IPS-15b (cell line): Measurements from ENCODE around the gene EDEM3.

Experiments
- H3K27me3 ChIP-seq: one replicate; pipeline ENCODE4 v1.6.1; 2013; ENCODE audit warnings: low read length; ENCODE audit not compliant: control insufficient read depth, insufficient read depth
- H3K36me3 ChIP-seq: one replicate; pipeline ENCODE4 v1.6.1; 2013; ENCODE audit warnings: low read length; ENCODE audit not compliant: control insufficient read depth, insufficient read depth
- H3K4me1 ChIP-seq: one replicate; pipeline ENCODE4 v1.6.1; 2013; ENCODE audit warnings: mild to moderate bottlenecking, low read length; ENCODE audit not compliant: control insufficient read depth, insufficient read depth
- H3K4me3 ChIP-seq: one replicate; pipeline ENCODE4 v1.5.1; 2013; ENCODE audit warnings: low read depth, low read length
- H3K9ac ChIP-seq: one replicate; pipeline ENCODE4 v1.6.1; 2013; ENCODE audit warnings: low read depth, mild to moderate bottlenecking, low read length
- H3K9me3 ChIP-seq: one replicate; pipeline ENCODE4 v1.6.1; 2013; ENCODE audit warnings: mild to moderate bottlenecking, low read length; ENCODE audit not compliant: control insufficient read depth, insufficient read depth

EDEM3 gene

DNA sequence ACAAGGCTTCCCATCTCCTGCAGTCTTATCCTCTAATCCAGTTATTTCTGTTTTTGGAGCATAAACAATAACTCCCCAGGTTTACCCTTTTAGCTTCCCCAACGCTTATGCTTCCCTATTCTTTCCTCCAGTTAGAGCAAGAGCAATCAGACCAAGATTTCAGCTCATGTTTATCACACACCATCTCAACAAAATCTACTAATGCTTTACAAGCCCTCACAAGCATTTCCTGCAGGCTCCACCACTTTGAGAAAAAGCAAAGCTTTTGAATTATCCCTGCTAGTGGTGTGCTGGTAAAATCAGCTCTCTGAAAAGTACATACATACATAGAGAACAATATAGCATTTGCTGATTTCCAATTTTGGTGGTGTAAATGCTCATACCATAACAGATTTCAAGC lies 92.9 kb downstream of the EDEM3 start:
- Histone ChIP-seq H3K4me1 (peaks cover 9% of the 10 kb centered on the region), H3K4me3 (no peak overlapping the region), H3K27me3 (no peaks in the 10 kb centered on the region), H3K36me3 (no peaks in the 10 kb centered on the region), H3K9me3 (no peaks in the 10 kb centered on the region), H3K9ac (no peak overlapping the region)

DNA sequence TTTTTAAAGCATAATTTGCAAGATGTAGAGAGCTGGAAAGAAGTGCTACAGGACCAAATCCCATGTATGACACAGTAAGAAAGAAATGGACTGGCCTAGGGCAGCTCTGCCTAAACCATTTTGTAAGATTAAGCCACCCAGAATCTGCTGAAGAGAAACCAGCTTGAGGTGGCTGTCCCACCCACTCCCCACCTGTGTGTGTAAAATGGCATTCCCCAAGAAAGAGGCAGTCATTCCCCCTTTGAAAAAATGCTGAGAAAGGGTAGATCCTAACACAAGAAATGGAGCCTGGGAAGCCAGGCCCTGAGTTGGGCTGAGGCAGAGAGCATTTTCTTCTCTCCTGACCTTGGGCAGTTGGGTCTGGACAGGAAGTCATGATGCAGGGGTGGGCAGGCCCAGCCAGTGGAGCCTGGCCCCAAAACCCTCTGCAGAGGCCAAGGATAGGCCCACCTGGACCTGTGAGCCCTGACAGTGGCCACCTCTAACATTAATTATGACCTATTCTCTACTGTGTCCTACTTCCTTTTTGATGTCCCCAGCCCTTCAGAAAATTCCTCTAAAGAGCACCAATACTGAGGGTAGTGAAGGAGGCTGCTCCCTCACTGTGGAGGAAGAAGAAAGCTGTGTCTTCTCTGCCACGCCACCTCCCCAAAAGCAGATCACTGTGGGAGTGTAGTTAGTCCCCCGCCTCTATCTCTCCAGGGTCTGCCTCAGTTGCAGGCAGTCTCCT lies 94.0 kb downstream of the EDEM3 start:
- Histone ChIP-seq H3K9me3 (no peaks in the 10 kb centered on the region), H3K9ac (no peak overlapping the region), H3K4me3 (no peak overlapping the region), H3K4me1 (peaks cover 7% of the 10 kb centered on the region), H3K27me3 (no peaks in the 10 kb centered on the region), H3K36me3 (no peaks in the 10 kb centered on the region)

- Histone ChIP-seq H3K9me3 (no peaks in the 10 kb centered on the region), H3K36me3 (no peaks in the 10 kb centered on the region), H3K4me1 (no peaks in the 10 kb centered on the region), H3K9ac (no peak overlapping the region), H3K4me3 (no peak overlapping the region), H3K27me3 (no peaks in the 10 kb centered on the region)
Observed at GRCh38 chr1:184658055-184658454, 96.6 kb downstream of the EDEM3 start.

- no peaks in the 10 kb centered on the region for H3K9me3 ChIP-seq
- H3K36me3 ChIP-seq: no peaks in the 10 kb centered on the region
- no peaks in the 10 kb centered on the region for H3K4me1 ChIP-seq
- H3K9ac ChIP-seq: no peak overlapping the region
- no peak overlapping the region for H3K4me3 ChIP-seq
- no peaks in the 10 kb centered on the region for H3K27me3 ChIP-seq
Observed at GRCh38 chr1:184656221-184656620, 98.4 kb downstream of the EDEM3 start.

- no peak overlapping the region for H3K4me3 ChIP-seq
- no peak overlapping the region for H3K9ac ChIP-seq
- H3K4me1 ChIP-seq: no peaks in the 10 kb centered on the region
- H3K9me3 ChIP-seq: no peaks in the 10 kb centered on the region
- H3K27me3 ChIP-seq: no peaks in the 10 kb centered on the region
- H3K36me3 ChIP-seq: no peaks in the 10 kb centered on the region
Observed at GRCh38 chr1:184655185-184655584, 99.5 kb downstream of the EDEM3 start.

GRCh38 chr1:184650177-184650866 lies 104.3 kb downstream of the EDEM3 start:
- no peaks in the 10 kb centered on the region for H3K27me3 ChIP-seq
- H3K4me1 ChIP-seq: no peaks in the 10 kb centered on the region
- no peaks in the 10 kb centered on the region for H3K36me3 ChIP-seq
- H3K9ac ChIP-seq: no peak overlapping the region
- no peaks in the 10 kb centered on the region for H3K9me3 ChIP-seq
- no peak overlapping the region for H3K4me3 ChIP-seq

- no peaks in the 10 kb centered on the region for H3K9me3 ChIP-seq
- H3K4me3 ChIP-seq: no peak overlapping the region
- H3K4me1 ChIP-seq: no peaks in the 10 kb centered on the region
- H3K36me3 ChIP-seq: no peaks in the 10 kb centered on the region
- no peaks in the 10 kb centered on the region for H3K27me3 ChIP-seq
- H3K9ac ChIP-seq: no peak overlapping the region
Observed at GRCh38 chr1:184649451-184649888, 105.2 kb downstream of the EDEM3 start.

GRCh38 chr1:184648856-184649201 lies 105.8 kb downstream of the EDEM3 start:
- Histone ChIP-seq H3K36me3 (no peaks in the 10 kb centered on the region), H3K9ac (no peak overlapping the region), H3K4me3 (no peak overlapping the region), H3K4me1 (no peaks in the 10 kb centered on the region), H3K27me3 (no peaks in the 10 kb centered on the region), H3K9me3 (no peaks in the 10 kb centered on the region)

DNA sequence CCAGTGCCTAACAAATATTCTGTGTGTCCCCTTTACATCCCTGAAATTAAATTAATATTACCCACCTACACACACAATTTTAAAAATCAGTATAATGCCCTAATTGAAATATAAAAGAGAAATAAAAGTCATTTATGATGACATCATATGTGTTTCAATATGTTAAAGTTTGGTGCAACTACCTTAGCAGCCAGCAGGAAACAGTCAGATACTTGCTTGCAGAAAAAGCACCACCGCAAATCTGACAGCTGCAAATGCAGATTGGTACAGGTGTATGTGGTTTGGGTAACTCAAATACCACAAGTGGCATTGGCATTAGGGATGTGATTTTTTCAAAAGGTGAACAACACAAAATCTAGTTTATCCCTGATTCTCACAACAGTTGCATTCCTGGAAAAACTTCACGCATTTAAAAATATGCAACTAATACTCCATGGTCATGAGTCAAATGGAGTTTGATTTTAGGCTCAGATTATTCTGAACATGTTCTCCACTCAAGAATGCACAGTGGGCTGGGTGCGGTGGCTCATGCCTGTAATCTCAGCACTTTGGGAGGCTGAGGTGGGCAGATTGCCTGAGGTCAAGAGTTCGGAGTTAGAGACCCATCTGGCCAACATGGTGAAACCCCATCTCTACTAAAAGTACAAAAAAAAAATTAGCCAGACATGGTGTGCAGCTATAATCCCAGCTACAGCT lies 106.3 kb downstream of the EDEM3 start:
- H3K4me3 ChIP-seq: no peak overlapping the region
- H3K27me3 ChIP-seq: no peaks in the 10 kb centered on the region
- H3K9ac ChIP-seq: no peak overlapping the region
- H3K36me3 ChIP-seq: no peaks in the 10 kb centered on the region
- H3K4me1 ChIP-seq: no peaks in the 10 kb centered on the region
- no peaks in the 10 kb centered on the region for H3K9me3 ChIP-seq

- Histone ChIP-seq H3K9ac (no peak overlapping the region), H3K36me3 (no peaks in the 10 kb centered on the region), H3K27me3 (no peaks in the 10 kb centered on the region), H3K9me3 (no peaks in the 10 kb centered on the region), H3K4me3 (no peak overlapping the region), H3K4me1 (no peaks in the 10 kb centered on the region)
Observed at GRCh38 chr1:184647471-184647870, 107.2 kb downstream of the EDEM3 start.

DNA sequence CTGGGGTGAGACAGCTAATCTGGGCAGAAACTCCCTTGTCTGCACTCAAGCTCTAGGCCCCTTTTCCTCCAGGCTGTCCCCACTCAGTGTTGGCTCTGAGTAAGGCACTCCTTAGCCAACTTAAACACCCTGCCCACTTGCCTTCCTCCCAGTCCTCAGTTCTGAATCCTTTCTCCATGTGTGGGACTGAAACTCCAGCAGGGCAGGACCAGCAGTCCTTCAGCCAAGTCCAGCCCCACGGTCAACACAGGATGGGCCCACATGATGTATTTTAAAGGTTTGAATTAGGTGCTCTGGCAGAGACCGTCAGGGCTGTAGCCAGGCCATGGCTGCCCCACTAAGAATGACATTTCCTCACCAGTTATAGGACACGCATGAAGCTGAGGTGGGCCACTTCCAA lies 107.8 kb downstream of the EDEM3 start:
- Histone ChIP-seq H3K9me3 (no peaks in the 10 kb centered on the region), H3K4me1 (no peaks in the 10 kb centered on the region), H3K4me3 (no peak overlapping the region), H3K27me3 (no peaks in the 10 kb centered on the region), H3K36me3 (no peaks in the 10 kb centered on the region), H3K9ac (no peak overlapping the region)
